UCSD-AML1 (cell line): ENCODE measurements around the gene NELFCD.
"Not testable (repeated sequence)": the region's sequence is repeated elsewhere in the genome, so short reads cannot be mapped to it uniquely, and the experiment has no call there.

Source experiments
- DNase-seq: peaks from one replicate; lab custom pipeline; 2025; ENCODE audit not compliant: unreplicated experiment; lab: John Stamatoyannopoulos, UW

The NELFCD gene

DNA sequence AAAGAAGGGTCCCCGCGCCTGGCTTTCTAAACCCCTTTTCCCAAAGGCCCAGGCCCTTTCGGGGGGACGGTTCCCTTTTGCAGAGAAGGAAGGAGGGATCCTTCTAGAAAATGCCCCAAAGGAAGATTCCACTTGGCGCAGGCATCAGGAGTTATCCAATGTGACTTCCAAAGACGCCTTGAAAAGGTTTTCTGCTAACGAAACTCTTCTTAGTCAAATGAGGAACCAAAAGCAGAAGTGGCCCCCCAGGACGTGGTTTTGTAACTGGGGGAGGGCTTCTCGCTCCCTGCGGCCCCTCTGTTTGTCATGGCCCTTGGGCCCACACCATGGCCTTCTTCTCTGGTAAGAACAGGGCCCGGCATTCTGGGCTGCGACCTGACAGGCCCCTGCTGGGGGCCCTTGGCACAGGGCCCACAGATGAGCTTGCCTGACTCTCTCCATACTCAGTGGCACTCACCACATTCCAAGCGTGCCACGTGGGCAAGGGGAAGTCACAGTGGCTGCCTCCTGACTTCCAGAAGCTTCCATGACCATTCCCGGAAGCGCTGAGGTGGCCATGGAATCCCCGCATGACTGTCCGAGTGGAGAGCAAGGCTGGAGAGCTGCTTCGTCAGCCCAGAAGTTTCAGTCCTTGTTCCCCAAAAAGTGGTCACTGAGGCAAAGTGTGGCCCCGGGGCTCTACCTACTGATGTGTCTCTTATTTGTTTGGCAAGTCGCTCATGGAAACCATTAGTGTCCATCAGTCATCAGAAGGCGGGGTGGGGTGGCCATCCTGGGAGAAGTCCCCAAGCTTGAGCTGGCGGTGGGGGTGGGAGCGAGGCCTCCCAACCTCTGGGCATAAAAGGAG is 26.8 kb downstream of the NELFCD start:
- peak; percentile 62 for DNase-seq

DNA sequence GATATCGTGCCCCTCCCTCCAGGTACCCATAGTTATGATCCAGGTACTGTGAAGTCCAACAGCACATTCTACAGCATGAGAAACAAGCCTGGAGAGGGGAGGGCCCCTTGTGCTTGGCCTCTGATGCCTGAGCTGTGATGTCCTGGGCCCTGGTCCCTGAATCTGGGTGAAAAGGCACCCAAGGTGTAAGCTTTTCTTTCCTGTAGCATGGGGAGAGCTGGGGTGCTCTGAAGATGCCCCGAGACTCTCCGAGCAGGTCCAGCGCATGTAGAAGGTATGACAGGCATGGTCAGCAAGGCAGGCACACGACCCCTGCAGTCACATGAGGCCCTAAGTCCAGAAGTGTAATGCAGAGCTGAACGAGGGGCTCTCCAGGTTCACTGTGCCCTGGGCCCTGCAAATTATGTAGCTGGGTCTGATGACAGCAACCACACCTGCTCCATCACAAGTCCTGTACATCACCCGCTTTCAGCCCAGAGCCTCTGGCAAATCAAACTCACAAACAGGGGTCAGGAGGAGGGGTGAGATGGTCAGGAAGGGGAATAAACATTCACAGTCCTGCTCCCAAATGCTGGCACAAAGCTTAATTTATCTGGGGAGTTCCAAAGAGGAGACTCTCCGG is 27.8 kb downstream of the NELFCD start:
- DNase-seq: no peak

DNA sequence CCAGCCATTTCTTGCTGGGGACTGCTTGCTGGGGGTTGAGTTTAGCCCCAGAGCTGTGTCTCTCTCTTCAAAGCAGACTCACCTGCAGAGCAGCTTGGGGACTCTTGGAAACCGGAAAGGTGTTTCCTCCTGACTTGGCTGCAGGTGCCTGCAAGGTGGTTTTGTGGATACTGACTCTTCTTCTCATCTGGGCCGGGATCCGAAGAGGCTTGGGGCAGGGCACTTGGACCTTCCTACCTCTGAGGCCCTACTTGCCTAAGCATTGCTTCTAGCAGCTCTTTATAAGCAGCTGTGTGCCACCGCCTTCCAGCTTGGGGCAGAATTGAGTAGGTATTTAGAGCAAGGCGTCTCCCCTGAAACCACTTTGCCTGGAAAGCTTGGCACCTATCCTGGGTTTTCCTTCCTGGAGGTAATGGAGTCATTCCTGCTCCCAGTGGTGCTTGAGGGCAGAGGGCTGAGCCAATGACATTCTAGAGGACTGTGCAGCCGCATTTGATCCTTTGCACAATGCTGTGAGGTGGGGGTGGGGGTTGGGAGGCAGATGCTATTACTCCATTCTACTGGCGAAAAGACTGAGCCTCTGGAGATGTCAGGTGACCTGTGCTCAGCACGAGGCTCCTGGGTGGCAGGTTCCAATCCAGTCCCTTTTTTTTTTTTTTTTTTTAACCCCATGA is 29.4 kb downstream of the NELFCD start:
- DNase-seq: no peak

DNA sequence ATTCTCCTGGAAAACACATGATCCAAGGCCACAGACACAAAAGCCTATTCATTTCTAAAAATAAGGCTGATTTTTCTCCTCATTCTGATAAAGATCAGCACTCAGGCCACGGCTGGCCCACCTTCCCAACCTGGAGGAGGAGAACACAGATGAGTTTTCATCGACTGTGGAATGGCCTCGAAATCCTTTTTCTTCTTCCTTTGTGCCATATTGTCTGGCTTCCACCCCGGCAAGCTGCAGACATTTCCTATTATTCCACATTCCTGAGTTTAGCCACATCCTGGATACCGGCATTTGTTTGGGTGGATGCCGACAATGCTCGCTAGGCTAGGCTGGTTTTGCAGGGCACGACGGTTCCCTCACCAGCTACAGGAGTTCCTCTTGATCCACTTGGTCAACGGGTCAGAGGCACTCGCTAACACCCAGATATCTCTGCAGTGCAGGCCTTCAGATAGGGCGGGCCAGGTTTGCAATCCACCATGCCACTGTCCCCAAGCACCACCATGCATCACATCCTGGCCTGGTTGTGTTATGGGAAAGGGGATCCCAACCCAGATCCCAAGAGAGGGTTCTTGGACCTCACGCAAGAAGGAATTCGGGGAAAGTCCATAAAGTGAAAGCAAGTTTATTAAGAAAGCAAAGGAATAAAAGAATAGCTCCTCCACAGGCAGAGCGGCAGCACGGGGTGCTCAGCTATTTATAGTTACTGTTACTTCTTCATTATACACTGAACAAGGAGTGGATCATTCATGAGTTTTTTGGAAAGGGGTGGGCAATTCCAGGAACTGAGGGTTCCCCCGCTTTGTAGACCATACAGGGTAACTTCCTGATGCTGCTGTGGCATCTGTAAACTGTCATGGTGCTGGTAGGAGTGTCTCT is 30.2 kb downstream of the NELFCD start:
- DNase-seq: peak; percentile 61

DNA sequence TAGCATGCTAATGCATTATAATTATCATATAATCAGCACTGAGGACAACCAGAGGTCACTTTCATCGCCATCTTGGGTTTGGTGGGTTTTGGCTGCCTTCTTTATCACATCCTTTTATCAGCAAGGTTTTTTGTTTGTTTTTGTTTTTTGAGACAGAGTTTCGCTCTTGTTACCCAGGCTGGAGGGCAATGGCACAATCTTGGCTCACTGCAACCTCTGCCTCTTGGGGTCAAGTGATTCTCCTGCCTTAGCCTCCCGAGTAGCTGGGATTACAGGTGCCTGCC is 30.8 kb downstream of the NELFCD start:
- DNase-seq: not testable (repeated sequence)

DNA sequence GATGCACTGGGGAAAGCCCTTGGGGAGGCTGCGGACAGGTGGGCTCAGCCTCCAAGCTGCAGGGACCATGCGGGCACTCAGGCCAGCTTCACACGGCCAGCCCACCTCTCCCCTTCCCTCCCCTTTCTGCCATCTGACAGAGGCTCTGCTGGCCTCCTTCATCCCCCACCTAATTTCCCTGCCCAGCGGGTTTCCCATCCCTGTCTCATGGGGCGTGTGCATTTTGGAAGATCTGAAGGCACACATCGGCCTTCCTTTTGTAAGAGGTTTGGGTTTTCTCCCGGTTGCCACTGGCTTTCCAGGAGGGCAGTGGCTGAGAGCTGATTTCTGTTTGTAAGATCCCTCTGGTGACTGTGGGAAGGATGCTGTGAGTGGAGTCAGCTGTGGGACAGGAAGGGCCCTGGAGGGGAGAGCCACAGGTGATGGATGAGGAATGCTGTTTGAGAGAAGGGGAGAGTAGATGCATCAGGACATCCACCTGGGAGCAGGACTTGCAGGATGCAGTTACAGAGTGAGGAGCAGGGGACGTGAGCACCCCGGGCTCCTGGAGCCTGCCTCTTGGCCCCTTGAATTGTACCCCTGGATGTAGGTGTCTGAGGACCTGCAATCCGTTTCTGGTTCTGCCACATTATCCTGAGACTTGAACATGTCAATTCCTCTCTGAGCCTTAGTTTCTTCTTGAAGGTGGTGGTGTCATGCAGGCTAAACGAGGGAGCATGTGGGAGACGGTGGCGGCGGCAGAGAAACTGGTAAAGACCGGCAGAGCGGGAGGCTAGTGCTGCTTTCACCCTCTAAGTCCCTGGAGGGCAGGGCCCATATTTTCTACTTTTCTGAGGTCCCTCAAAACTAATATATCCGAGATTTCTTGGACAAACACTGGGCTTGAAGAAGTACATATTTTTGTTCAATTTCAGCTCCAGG is 32.2 kb downstream of the NELFCD start:
- DNase-seq: no peak

DNA sequence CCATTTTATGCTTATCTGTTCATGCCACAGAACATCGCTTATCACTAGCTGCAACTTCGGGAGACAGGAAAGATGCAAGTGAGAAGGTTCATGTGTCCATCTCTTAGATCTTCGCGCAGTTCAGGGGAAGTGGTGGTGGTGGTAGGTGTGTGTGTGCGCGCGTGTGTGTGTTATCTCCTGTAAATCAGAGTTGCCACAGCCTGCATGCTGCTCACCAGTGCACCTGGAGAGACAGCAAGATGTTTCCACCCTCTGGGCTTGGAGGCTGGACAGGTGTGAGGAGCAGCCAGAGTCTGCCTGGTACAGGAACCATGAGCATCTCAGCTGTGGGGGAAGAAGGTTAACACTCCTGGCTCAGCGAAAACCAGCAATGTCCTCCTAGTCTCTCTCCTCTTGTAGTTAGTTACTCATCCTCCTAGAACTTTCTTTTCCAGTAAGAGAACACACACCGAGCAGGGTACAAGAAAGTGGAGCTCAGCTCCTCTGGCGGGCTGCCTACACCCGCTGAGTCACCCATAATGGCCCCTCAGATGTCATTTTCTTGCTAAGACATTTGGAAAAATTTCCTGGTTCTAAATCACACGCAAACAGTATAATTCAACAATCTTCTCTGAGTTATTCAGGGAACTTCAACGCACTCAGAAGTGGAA is 33.0 kb downstream of the NELFCD start:
- no peak for DNase-seq

DNA sequence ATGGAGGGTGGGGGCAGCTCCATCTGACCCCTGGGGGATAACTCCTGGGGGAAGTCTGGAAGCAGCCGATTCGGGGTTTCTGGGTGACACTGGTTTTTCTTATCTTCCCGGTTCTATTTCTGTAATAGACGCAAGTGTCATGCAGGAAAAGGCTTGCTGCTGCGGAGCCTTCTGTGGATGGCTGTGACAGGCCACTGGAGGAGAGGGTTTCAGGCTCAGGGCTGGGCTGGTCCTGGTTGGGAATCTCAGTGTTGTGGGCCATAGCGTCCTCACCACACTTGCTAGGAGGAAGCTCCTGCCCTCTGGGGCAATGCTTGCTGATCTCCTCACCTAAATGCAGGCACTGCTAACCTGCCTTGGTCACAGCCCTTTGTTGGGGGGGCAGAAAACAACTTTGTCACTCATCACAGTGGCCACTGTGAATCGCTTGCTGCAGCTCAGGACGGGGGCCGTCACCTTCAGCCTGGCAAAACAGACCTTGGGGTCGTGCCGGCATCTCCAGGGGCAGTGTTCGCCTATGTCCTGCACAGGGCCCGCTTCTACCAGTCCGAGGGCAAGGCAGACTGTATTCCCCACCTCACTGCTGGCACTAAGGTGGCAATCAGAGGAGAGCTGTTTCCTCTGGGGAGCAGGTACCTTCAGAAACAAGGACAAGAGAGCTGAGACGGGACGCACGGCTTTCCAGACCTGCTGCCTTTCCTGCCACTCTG is 33.8 kb downstream of the NELFCD start:
- peak; percentile 66 for DNase-seq

DNA sequence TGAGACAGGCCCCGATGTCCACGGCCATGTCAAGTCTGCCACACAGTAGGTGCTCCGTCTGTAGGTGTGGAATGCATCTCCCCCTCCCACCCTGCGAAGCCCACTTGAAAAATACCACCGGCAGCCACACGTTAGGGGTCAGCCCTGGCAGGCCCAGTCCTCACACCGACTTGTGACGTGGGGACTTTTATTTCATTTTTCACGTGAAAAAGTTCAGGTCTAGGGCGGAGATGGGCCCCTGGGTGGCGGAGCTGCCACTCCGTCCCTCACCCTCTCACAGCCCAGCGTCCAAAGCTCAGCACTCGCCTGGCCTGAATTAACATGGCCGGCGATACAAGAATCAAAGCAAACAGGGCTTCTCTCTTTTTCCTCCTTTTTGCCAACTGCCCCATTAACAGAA is 34.4 kb downstream of the NELFCD start:
- no peak for DNase-seq

DNA sequence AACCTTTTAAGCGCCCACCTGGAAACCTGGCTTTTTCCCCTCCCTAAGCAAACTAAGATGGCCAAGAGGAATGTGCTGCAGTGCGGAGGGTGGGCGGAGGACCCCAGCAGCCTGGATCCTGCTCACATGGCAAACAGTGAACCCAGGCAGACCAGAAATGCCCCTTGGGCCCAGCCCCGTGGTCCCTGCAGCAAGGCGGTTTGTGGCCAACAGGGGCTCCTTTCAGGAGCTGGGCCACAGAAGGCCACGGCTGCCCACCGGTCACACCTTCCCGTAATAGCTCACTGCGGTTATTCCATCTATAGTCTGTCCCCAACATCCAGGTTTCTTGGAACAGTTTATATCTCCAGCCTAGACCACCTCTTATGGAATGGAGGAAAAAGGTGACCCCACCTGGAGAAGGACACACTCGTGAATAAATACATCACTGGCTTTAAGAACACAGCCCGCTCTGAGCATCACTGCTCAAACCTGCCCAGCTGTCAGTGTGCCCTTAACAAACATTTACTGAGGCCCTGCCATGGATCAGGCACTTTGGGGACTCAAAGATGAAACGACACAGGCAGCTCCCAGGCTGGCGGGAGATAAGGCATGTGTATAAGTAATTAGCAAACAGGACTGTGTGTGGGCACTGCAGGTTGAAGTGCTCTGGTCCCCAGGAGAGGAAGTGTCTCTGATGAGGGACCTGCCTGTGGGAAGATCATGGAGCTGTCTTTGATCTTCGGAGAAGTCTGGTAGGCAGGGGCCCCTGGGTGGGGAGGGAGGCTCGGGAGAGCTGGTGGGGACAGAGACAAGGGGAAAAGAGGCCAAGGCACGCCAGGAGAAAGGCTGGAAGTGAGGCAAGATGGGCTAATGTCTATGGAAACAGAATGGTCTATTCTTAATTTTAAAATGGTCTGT is 35.0 kb downstream of the NELFCD start:
- no peak for DNase-seq

DNA sequence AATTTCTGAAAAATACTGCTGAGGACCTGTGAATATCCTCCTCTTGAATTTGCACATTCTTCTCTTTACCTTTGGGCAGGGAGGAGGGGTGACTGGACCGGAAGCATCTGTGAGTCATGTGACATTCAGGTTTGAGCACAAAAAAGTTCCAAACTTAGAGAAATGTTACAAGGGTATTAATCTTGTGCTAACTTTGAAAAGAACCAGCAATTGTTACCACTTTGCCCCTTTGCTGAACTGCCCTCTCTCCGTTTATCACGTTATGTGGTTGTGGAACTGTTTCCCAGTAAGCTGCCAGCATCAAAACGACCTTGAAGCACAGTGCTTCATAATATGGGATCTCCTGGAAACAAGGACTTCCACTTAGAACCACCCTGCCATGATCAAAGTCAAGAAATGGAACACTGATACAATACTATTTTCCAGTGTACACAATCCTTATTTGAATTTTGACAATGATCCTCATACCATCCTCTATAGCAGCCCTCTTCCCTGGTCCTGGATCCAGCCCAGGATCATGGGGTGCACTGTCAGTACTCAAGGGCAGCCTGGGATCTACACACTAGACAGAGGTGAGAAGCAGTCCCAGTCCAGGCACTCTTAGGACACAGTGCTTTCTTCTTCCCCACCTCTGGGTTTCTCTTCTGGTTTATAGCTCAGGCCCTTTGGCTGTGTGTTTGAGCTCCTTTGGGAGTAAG is 35.9 kb downstream of the NELFCD start:
- DNase-seq: no peak

DNA sequence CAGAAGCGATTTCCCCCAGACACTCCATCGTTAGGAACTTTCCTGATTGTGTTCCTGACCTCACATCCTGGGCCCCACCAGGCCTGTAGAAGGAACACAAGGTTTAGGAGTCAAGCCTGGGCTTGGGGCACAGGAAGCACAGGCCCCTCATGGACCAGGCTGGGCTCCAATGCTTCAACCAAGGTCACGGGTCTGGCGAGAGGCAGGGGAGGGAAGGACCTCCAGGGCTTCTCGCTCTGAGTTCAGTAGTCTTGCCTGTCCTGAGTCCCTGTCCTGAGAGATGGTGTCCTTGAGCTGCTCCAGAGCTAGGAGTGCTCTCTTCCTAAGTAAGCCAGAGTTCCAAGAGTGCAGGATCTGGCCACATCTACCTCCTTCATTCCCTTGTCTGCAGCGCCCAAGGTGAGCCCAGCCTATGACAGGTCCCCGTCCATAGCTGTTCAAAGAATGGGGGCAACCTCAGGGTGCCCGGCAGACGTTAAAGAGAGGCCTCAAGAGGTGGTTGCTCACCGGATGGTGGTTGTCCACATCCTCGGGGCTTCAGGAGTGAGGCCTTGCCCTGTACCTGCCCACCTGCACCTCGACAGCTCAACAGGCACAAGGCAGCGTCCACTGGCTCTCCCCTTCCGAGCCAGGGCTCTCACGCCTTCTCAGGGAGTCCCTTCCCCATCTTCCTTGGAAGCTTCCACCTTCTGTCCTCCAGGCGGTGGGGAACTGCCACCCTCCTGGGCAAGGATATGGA is 36.6 kb downstream of the NELFCD start:
- DNase-seq: no peak

DNA sequence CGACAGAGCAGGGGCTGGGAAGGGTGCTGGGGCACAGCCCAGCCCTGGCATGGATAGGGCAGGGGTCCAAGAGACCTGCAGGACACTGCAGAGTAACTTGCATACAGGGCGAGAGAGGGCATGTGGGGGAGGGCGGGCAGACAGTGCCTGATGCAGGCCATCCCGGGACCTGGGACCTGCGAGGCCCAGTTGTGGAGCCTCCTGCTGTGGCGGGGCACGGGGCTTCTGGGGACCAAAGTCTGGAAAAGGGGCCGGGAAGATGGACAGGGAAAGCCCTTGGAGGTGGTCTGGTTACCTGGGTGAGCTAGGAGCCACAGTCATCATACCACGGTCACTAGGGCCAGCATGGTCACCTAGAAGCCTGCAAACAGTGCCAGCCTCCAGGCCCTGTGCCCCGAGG is 37.8 kb downstream of the NELFCD start:
- no peak for DNase-seq

DNA sequence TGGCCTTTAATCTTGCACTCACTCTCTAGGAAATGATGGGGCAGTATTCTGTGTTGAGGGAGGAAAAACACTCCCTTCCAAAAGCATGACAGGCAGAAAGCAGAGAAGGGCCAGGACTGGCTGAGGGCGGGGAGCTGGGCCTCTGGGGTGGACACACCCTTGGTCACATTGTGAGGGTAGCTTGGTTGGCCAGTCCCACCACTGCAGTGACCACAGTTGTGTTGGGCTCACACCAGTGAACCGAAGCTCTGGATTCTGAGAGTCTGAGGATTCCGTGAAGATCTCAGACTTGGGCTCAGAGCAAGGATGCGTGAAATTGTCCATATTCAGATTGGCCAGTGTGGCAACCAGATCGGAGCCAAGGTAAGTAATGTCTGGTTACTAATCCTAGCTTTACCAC is 38.2 kb downstream of the NELFCD start, which contains the start of gene TUBB1:
Gene TUBB1 (plus strand): TSS at position 213 of the 400 bp plus-strand sequence. CDS start 94 bp downstream, at position 307.
- peak; percentile 52 for DNase-seq

DNA sequence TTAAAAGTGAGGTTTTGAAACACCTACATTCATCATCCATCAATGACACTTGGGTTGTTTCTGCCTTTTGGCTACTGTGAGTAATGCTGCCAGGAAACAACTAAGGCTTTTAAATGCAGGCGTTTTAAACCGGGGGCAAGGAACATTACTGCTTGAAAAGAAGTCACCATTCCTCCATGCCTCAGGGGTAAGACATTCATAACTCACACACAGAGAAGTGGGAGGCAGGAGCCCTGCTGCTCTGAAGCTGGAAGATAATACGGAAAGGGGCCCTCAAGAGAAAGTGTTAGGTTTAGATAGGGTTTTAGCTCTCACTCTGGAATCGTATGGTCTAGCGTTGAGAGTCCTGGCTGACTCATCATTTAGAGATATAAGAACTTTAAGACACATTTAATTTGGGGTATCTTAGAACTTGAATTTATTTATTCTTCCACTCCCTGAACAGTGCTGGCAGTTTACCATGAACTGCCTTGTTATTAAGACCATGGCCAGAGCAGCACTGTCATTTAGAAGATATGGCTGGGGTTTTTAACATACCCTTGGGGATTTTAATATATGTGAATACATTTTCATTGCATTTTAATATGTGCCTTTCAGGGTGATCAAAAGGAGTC is 40.0 kb downstream of the NELFCD start:
- no peak for DNase-seq

DNA sequence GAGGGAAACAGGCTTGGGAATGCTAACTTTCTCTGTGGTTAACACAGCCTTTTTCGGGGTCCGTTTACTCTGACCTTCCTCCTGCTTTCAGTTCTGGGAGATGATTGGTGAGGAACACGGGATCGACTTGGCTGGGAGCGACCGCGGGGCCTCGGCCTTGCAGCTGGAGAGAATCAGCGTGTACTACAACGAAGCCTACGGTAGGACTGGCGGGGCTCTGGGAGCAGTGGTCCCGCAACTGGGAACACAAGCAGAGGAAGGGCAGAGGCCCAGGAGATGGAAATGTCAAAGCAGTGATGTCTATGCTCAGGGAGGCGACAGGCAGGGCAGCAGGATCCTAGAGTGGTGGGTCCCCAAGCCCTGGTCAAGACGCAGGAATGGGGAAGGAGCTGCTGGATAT is 41.7 kb downstream of the NELFCD start:
- no peak for DNase-seq
